Stimulated activated CD8-positive, alpha-beta memory T cell treated with anti-CD3 and anti-CD28 coated beads, Interleukin-15, amount 100 ng/mL, for 48 hours (primary cell): ENCODE results near the gene SSU72.
A peak's percentile ranks its signal among the peaks of the same experiment; 100 is the strongest.

Experiments used
- DNase-seq, 2 donors: peaks; one replicate each; pipeline ENCODE4 v3.0.0-alpha.2; 2020; ENCODE audit warnings: low read depth in 2 of 2

Gene SSU72

DNA sequence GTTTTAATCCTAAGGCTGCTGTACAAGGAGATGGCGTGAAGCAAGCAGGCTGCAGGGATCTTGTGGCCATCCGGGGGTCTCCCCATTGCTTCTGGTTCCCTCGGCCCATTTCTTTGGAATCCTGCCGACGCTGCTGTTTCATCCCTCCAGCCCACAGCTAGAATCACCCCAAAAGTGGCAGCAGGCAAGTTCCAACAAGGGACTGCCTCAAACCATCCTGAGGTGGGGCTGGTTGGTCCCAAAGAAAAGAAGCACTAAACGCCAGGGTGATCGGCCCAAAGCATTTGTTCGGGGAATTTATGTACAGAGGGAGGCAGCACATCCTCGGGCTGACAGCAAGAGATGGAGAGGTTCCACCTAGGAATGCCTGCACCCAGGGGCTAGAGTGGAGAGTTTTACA, 36.1 kb upstream of the SSU72 start:
- DNase-seq: no peak

GRCh38 chr1:1609822-1610485, 35.3 kb upstream of the SSU72 start:
- DNase-seq: no peak

DNA sequence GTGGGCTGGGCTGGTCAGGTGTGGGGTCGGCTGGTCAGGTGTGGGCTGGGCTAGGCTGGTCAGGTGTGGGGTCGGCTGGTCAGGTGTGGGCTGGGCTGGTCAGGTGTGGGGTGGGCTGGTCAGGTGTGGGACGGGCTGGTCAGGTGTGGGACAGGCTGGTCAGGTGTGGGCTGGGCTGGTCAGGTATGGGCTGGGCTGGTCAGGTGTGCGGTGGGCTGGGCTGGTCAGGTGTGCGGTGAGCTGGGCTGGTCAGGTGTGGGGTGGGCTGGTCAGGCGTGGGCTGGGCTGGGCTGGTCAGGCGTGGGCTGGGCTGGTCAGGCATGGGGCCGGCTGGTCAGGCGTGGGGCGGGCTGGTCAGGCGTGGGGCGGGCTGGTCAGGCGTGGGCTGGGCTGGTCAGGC, 31.6 kb upstream of the SSU72 start:
- no peak for DNase-seq

DNA sequence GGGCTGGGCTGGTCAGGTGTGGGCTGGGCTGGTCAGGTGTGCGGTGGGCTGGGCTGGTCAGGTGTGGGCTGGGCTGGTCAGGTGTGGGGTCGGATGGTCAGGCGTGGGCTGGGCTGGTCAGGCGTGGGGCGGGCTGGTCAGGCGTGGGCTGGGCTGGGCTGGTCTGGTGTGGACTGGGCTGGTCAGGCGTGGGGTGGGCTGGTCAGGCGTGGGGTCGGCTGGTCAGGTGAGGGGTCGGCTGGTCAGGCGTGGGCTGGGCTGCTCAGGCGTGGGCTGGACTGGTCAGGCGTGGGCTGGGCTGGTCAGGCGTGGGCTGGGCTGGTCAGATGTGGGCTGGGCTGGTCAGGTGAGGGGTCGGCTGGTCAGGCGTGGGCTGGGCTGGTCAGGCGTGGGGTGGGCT, 31.1 kb upstream of the SSU72 start:
- DNase-seq: no peak

DNA sequence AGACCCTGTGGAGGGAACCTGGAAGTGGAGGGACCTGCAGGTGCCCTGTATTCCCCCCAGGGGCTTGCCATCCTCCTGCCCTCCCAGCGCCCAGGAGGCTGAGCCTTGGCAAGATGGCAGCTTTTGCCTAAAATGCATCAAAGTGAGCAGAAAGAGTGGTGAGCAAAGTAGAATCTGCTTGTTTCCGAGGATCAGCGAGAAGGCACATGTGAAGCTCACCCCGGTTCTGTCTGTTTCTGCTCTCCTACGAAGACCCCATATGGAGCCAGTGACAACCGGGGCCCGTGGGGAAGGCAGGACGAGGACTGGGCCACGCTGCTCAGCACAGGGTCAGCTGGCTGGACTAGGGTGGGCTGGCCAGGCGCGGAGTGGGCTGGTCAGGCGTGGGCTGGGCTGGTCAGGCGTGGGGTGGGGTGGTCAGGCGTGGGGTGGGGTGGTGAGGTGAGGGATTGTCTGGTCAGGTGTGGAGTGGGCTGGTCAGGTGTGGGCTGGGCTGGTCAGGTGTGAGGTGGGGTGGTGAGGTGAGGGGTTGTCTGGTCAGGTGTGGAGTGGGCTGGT, 30.4 kb upstream of the SSU72 start:
- DNase-seq: no peak

GRCh38 chr1:1604374-1605033, 29.8 kb upstream of the SSU72 start:
- no peak for DNase-seq

- DNase-seq: no peak
These were observed 29.2 kb upstream of the SSU72 start for GRCh38 chr1:1603671-1604373.

DNA sequence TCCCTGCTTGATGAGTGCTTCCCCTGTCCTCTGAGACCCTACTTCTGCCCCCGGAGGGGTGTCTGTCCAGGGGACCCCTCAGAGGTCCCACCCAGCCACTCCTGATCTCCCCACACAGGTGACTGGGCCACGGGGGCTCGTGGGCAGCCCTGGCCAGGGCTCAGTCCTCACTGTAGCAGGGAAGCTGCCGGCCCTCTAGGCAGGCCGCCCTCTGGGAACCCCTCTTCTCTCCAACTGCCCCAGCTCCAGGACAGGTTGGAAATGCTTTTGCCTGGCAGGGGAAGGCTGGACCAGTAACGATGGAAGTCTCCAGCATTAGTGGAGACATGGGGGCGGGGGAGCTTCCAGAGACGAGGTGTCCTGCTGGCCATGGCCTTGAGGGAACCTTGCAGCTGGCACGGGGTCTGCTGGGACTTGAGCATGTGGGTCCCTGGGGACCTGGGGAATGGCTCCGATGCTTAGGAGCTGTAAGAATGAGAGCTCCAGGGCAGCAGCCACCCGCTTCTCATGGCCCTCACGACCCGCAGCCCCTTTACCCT, 28.4 kb upstream of the SSU72 start:
- no peak for DNase-seq

DNA sequence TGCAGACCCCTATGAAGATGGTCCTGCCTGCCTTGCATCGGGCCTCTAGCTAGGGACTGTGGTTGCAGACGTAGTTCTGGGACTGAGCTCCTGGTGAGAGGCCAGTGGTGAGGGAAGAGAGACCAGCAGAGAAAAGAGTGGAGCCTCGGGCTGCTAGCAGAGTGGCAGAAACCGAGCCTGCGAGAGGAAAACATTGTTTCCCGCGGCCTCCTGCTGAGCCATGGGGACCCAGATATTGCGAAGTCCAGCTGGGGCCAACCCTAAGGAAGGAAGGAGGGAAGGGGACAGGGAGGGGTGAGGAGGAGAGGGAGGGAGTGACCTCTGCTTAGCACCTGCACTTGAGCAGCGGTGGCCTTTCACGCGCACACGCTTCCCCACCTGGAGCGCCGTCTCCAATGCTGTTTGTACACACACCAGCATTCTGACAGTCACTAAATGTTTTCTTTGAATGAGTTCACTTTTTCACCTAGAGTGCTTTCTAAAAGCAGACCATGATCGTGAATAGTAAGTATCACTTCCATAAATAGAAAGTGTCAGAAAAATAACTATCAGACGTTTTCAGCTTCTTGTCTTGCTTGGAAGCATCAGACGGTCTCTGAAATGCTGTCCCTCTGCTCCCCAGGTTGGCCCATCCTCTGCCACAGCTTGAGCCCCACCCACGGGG, 27.8 kb upstream of the SSU72 start:
- no peak for DNase-seq

GRCh38 chr1:1601564-1602303, 27.1 kb upstream of the SSU72 start:
- no peak for DNase-seq

DNA sequence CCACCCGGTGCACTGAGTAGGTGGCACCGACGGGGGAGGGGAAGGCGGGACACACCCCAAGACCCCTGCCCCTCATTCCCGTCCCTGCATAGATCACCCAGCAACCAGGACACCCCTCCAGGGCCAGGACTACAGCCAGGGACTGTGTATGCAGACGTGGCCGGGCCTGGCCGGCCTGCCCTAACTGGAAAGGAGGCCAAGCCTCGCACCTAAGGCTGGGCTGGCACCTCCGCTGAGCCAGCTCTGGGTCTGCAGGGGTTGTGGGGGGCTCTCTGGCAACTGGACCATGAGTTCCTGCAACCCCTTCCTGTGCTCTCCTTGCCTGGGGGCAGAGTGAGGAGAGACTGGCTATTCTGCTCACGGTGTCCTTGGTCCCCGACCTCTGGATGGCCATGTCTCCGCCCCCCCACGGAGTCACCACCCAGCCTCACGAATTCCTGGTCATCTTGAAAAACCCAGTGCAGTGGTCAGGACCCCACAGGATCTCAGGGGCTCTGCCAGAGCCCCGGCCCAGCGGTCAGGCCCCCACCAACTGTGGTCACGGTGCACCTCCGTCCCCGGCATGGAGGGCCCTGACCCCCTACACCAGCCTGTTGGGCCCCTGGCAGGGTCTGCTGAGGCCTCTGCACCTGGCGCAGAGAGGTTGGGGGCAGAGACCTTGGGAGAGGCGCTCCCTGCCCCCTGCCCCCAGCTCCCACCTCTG, 26.3 kb upstream of the SSU72 start:
- DNase-seq: no peak

DNA sequence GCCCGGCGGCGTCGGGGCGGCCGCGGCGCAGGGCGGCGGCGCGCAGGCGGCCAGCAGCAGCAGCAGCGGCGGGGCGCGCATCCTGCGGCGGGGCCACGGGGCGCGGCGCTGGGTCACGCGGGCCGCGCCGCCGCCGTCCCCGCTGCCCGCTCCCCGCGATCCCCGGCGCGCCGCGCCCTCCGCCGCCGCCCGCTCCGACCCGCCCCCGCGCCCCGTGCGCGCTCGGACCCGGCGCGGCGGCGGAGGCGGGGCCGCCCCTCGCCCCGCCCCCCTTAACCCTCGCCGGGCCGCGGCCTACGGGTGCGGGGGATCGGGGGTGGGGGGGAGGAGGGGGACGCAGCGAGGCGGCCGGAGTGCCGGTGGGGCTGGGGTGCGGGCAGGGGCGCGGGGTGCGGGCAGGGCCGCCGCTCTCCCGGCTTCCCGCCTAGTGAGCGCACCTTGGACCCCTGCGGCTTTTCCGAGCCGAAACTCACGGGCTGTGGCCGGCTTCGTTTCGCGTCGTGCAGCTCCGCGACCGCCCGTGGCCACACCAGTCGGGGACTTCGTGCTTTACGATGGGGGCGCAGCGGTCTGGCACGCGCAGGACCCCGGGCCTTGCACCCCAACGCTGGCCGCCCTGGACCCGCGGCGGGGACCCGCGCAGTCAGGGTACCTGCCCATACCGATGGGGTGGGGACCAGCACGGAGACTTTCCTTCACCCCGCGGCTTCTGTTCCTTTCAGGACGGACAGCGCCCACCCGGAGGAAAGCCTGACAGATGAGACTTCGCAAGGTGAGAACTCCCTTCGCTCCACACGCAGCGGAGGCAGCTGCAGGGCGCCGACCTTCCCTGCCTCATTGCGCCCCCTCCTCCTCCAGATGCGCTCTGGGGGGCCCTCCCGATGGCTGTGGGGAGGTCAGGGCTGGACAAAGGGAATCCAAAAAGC, 25.5 kb upstream of the SSU72 start, which contains the start of gene FNDC10:
FNDC10 (minus strand) TSS at position 201 of the 926 bp plus-strand sequence; CDS start at position 81, 120 bp downstream.
- no peak for DNase-seq

DNA sequence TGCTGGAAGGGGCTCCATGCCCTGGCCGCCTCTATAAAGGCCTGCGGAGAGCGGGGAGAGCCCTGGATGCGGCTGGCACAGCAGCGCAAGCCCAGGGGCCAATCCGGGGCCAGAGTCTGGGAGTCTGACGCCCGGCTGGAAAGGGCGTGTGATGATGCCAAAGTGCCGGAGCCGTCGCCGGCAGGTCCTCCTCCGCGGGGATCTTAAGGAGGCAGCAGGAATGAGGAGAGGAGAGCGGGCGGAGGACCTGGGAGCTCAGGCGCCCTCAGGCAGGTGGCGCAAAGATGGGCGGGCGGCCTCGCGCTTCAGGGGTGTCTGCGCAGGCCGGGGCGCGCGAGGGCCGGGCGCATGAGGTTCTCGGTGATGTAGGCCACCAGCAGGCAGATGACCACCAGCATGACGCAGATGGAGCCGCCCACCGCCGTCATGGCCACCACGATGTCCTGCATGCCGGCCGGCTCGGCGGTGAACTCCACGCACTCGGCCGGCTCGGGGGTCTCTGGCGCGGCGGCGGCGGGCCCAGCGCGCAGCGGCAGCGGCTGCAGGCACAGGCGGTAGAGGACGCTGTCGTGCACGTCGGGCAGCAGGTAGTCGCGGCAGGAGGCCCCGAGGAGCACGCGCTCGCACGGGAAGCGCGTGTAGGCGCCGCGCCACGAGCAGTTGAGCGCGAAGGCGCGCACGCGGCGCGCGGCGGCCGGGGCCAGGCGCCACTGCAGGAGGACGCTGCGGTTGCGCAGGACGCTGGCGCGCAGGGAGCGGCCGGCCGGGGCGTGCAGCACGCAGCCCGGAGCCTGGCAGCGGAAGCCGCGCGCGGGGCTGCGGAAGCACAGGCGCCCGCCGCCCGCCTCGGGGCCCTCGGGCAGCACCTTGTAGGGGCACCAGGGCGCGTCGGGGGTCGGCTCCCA, 24.6 kb upstream of the SSU72 start:
- DNase-seq: peak in 1 of 2 donors; percentile 16

- no peak for DNase-seq
These were observed 24.0 kb upstream of the SSU72 start for GRCh38 chr1:1598720-1599029.

DNA sequence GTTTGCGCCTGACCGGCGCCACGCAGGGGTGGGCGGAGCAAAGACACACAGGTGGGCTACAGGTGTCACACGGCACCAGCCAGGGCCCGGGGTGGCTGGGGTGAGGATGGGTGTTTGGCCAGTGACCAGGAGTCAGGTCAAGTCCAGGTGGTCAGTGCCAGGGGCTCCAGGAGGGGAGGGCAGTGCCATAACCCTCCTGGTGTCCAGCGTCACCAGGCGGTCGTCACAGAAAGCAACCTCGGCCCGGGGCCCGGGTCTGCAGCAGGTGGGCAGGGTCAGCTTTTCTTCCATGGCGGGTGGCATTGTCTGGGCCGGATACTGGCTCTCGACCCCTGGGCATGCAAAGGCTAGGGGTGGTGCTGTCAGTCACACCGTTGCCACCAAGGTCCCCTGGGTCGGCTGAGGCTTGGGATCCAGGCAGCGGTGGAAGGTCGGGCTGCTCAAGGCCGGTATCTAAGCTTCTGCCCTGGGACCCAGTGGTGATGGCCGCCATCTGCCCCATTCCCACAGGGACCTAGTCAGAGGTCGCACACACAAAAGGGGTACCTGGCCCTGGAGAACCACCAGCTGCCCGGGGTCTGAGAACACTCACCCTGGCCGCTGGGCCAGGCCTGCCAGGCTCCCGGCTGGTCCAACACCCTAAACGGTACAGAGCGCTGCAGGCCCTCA, 23.5 kb upstream of the SSU72 start:
- no peak for DNase-seq

DNA sequence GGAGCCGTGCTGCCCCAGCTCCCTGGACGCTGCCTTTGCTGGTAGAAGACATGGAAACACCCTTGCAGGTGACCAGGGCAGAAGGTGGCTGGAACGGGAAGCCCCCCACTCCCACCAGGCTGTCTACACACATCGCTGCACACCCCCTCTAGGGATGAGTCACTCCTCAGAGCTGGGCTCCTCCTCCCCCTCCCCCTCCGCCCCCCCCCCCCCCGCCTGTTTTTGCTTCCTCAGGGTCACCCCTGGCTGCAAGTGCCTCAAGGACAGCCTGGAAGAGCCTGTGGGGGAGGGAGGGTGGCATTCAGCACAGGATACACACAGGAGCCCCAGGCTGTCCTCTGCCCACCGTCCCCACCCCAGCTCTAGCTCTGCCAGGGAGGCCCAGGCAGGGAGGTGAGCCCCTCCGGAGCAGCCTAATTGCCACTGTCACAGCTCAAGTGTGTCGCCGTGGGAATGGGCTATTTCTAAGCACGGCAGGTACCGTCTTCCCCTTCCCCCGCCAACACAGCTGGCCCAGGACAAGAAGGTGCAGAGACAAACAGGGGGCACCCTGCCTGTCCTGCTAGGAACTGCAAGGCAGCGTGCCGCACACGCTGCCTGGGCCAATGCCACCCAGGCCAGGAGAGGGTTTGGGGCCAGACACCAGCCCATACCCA, 22.7 kb upstream of the SSU72 start:
- DNase-seq: no peak

DNA sequence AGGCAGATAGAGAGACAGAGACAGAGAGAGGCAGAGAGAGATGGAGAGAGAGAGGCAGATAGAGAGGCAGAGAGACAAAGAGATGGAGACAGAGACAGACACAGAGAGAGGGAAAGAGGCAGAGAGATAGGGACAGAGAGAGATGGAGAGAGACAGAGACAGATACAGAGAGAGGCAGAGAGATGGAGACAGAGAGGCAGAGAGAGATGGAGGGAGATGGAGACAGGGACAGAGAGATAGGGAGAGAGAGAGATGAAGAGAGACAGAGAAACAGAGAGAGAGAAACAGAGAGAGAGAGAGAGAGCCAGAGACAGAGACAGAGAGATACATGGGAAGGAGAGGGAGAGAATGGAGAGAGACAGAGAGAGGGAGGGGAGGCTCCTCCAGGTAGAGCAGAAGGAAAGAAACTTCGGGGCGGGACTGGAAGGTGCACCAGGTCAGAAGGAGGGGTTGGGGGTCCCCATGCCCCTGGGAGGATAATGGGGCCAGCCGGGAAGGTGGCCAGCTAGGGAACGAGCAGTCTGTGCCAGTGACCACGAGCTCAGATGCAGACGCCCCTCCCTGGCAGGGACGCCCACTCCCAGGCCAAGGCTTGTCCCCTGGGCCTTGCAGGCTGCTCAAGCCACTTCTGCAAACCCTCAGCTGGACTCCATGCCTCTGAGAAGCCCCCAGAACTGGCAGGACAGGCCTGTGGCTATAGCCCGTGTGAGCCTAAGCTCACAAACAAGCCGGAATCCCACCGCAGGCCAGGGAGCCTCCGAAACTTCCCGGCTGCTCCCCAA, 22.0 kb upstream of the SSU72 start:
- DNase-seq: no peak
